K562 (cell line): Measurements from ENCODE around the gene WBP1. TPM values are rescaled to one million over a fixed set of nuclear protein-coding genes. Genes with fewer than 3 reads are reported as not detected.

ENCODE experiments used
- CC2D1A ChIP-seq: fragments of 450-650 bp; IDR thresholded peaks from 2 replicates; pipeline ENCODE4 v1.6.1; 2017; ENCODE audit warnings: mild to moderate bottlenecking
- DIDO1 ChIP-seq: fragments of 450-650 bp; IDR thresholded peaks from 2 replicates; pipeline ENCODE4 v1.6.1; 2016; ENCODE audit warnings: low read depth, missing biosample characterization, missing genetic modification characterization
- FOXA1 ChIP-seq: fragments of 450-650 bp; IDR thresholded peaks from 2 replicates; pipeline ENCODE4 v1.6.1; 2016; ENCODE audit warnings: mild to moderate bottlenecking, borderline replicate concordance
- LCOR ChIP-seq: sonication (generic); formaldehyde crosslinking; IDR thresholded peaks from 2 replicates; pipeline ENCODE4 v1.8.0; 2022; ENCODE audit warnings: mild to moderate bottlenecking, missing genetic modification reagents
- NFIX ChIP-seq: fragments of 250-450 bp; sonication (Bioruptor Pico); IDR thresholded peaks from 2 replicates; pipeline ENCODE4 v1.4.0; 2020; ENCODE audit warnings: low read depth, mild to moderate bottlenecking, moderate library complexity
- SAP30 ChIP-seq: fragments of 200-600 bp; sonication (generic); IDR thresholded peaks from 2 replicates; pipeline ENCODE4 v1.6.1; 2012; ENCODE audit warnings: borderline replicate concordance, low read depth, mild to moderate bottlenecking, moderate library complexity, low read length, control low read depth, inconsistent platforms; ENCODE audit not compliant: insufficient read depth, poor library complexity, severe bottlenecking
- SMAD4 ChIP-seq: fragments of 250-450 bp; sonication (Bioruptor Pico); conservative IDR thresholded peaks from 2 replicates; pipeline ENCODE4 v1.8.0; 2021; ENCODE audit warnings: inconsistent platforms, mild to moderate bottlenecking, moderate library complexity
- SPI1 ChIP-seq: IDR thresholded peaks from 2 replicates; pipeline ENCODE4 v1.6.1; 2011; ENCODE audit warnings: low read depth, low read length, control low read depth, borderline replicate concordance
- TARDBP ChIP-seq: fragments of 450-650 bp; IDR thresholded peaks from 2 replicates; pipeline ENCODE4 v1.6.1; 2016
- TRIM24 ChIP-seq, 2 experiments: fragments of 450-650 bp; IDR thresholded peaks; 2 replicates each; pipeline ENCODE4 v1.6.1; 2016
- ZNF134 ChIP-seq: fragments of 250-450 bp; sonication (Bioruptor Pico); conservative IDR thresholded peaks from 2 replicates; pipeline ENCODE4 v1.4.0; 2020
- ZNF24 ChIP-seq: fragments of 450-650 bp; IDR thresholded peaks from 2 replicates; pipeline ENCODE4 v1.6.1; 2016
- ZNF41 ChIP-seq: fragments of 250-450 bp; sonication (Bioruptor Pico); conservative IDR thresholded peaks from 2 replicates; pipeline ENCODE4 v1.4.0; 2020; ENCODE audit warnings: mild to moderate bottlenecking
- polyA plus RNA-seq, 8 experiments: library from polyadenylated mRNA; depleted of rRNA in 4 of 8; stranded (reverse) in 5 of 8; unstranded in 3 of 8; fragments of >200 nt; fragmentation: Nextera tagmentation in 2 of 8; fragmentation: Illumina TruSeq in 1 of 8; extraction: Ambion mirVana in 2 of 8; extraction: Trizol in 1 of 8; gene quantifications; 2 replicates each; pipeline versions ENCODE4 v1.2.1 to v1.2.3, GENCODE V29; 2011 to 2014; ENCODE audit warnings: inconsistent platforms in 1 of 8, missing spikeins in 1 of 8
- total RNA-seq, 7 experiments: library from RNA; depleted of rRNA in 6 of 7; stranded (reverse); fragments of >200 nt in 6 of 7; fragmentation: Illumina TruSeq in 2 of 7; extraction: Trizol in 2 of 7; gene quantifications; 2 replicates each; pipeline versions ENCODE4 v1.2.1 to v1.2.3, GENCODE V29; 2011 to 2021; ENCODE audit warnings: low replicate concordance in 1 of 7
- TF ChIP-seq, protein P1 (sequence below): fragments of 200-800 bp; sonication (Bioruptor generic); IDR thresholded peaks from 2 replicates; pipeline ENCODE4 v1.6.1; 2016; ENCODE audit warnings: missing genetic modification characterization, missing compliant biosample characterization
- TF ChIP-seq, protein P2 (sequence below): fragments of 450-650 bp; IDR thresholded peaks from one replicate; pipeline ENCODE4 v1.6.1; 2018; ENCODE audit warnings: mild to moderate bottlenecking, moderate library complexity; ENCODE audit not compliant: partially characterized antibody
- TF ChIP-seq, protein P3 (sequence below), 2 experiments: fragments of 450-650 bp; IDR thresholded peaks; 2 replicates each; pipeline ENCODE4 v1.6.1; 2018; ENCODE audit warnings: mild to moderate bottlenecking in 2 of 2, low read depth in 1 of 2; ENCODE audit not compliant: partially characterized antibody in 2 of 2

Gene WBP1
- total and polyA plus RNA-seq, 9 of the 15 experiments (the other 6 are each of a cell fraction or from before 2014, with no cell fraction given) = 1.9 to 27.7 (median 14.2) TPM

DNA sequence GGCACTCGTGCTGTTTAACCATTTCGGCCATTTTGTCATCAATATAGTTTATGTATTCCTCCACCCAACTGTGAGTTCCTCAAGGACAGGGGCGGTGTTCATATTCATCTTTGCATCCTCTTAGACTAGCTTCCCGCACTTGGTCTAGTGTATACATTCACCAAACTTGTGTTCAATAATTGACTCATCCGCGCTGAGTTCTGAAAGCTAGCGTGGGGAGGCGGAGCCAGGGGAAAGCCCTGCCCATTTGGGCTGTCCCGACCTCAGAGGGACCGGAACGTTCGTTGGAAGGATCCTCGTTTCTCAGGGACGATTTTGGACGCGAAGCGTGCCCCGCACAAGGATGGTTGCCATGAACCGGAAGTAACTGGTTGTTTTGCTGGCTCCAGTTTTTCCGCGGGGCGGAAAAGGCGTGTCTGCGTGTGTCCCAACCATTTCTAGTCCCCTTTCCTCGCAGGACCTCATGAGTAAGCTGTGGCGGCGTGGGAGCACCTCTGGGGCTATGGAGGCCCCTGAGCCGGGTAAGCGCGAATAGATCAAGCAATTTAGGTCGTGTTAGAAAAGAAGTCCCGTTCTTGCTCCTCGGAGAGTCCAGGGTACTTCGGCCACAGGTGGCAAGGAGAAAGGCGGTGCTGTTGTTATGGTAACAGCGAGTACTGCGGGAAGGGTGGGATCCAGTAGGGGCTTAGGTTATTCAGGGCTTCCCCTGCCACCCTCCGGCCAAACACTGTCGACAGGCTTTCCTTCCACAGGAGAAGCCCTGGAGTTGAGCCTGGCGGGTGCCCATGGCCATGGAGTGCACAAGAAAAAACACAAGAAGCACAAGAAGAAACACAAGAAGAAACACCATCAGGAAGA, 3.4 kb upstream of the WBP1 start, which contains the start of gene INO80B (continued):
- TF ChIP-seq, protein P1, sequence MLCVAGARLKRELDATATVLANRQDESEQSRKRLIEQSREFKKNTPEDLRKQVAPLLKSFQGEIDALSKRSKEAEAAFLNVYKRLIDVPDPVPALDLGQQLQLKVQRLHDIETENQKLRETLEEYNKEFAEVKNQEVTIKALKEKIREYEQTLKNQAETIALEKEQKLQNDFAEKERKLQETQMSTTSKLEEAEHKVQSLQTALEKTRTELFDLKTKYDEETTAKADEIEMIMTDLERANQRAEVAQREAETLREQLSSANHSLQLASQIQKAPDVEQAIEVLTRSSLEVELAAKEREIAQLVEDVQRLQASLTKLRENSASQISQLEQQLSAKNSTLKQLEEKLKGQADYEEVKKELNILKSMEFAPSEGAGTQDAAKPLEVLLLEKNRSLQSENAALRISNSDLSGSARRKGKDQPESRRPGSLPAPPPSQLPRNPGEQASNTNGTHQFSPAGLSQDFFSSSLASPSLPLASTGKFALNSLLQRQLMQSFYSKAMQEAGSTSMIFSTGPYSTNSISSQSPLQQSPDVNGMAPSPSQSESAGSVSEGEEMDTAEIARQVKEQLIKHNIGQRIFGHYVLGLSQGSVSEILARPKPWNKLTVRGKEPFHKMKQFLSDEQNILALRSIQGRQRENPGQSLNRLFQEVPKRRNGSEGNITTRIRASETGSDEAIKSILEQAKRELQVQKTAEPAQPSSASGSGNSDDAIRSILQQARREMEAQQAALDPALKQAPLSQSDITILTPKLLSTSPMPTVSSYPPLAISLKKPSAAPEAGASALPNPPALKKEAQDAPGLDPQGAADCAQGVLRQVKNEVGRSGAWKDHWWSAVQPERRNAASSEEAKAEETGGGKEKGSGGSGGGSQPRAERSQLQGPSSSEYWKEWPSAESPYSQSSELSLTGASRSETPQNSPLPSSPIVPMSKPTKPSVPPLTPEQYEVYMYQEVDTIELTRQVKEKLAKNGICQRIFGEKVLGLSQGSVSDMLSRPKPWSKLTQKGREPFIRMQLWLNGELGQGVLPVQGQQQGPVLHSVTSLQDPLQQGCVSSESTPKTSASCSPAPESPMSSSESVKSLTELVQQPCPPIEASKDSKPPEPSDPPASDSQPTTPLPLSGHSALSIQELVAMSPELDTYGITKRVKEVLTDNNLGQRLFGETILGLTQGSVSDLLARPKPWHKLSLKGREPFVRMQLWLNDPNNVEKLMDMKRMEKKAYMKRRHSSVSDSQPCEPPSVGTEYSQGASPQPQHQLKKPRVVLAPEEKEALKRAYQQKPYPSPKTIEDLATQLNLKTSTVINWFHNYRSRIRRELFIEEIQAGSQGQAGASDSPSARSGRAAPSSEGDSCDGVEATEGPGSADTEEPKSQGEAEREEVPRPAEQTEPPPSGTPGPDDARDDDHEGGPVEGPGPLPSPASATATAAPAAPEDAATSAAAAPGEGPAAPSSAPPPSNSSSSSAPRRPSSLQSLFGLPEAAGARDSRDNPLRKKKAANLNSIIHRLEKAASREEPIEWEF (CRISPR knock-in tag) = no peak
- peak in 1 of 2 experiments; percentile 99; a peak in 2 of 4 replicates for TF ChIP-seq TRIM24 (IDR thresholded peaks at IDR 0.05)
- TF ChIP-seq, protein P2, sequence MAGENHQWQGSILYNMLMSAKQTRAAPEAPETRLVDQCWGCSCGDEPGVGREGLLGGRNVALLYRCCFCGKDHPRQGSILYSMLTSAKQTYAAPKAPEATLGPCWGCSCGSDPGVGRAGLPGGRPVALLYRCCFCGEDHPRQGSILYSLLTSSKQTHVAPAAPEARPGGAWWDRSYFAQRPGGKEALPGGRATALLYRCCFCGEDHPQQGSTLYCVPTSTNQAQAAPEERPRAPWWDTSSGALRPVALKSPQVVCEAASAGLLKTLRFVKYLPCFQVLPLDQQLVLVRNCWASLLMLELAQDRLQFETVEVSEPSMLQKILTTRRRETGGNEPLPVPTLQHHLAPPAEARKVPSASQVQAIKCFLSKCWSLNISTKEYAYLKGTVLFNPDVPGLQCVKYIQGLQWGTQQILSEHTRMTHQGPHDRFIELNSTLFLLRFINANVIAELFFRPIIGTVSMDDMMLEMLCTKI = no peak
- no peak for TF ChIP-seq ZNF134
- TF ChIP-seq CC2D1A = no peak
- TF ChIP-seq TARDBP = peak; percentile 86
- TF ChIP-seq SPI1 = no peak
- TF ChIP-seq, protein P3, sequence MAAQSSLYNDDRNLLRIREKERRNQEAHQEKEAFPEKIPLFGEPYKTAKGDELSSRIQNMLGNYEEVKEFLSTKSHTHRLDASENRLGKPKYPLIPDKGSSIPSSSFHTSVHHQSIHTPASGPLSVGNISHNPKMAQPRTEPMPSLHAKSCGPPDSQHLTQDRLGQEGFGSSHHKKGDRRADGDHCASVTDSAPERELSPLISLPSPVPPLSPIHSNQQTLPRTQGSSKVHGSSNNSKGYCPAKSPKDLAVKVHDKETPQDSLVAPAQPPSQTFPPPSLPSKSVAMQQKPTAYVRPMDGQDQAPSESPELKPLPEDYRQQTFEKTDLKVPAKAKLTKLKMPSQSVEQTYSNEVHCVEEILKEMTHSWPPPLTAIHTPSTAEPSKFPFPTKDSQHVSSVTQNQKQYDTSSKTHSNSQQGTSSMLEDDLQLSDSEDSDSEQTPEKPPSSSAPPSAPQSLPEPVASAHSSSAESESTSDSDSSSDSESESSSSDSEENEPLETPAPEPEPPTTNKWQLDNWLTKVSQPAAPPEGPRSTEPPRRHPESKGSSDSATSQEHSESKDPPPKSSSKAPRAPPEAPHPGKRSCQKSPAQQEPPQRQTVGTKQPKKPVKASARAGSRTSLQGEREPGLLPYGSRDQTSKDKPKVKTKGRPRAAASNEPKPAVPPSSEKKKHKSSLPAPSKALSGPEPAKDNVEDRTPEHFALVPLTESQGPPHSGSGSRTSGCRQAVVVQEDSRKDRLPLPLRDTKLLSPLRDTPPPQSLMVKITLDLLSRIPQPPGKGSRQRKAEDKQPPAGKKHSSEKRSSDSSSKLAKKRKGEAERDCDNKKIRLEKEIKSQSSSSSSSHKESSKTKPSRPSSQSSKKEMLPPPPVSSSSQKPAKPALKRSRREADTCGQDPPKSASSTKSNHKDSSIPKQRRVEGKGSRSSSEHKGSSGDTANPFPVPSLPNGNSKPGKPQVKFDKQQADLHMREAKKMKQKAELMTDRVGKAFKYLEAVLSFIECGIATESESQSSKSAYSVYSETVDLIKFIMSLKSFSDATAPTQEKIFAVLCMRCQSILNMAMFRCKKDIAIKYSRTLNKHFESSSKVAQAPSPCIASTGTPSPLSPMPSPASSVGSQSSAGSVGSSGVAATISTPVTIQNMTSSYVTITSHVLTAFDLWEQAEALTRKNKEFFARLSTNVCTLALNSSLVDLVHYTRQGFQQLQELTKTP (IDR thresholded peaks at IDR 0.05; ENCODE audit: low read depth in 1 of 2, partially characterized antibody in 2 of 2) = no peak
- TF ChIP-seq ZNF24 = no peak
- peak; percentile 96 for TF ChIP-seq SAP30
- TF ChIP-seq NFIX = no peak
- peak; percentile 72 for TF ChIP-seq SMAD4 (CRISPR knock-in tag)
- no peak for TF ChIP-seq ZNF41 (CRISPR knock-in tag)
- TF ChIP-seq DIDO1 = peak; percentile 95
- no peak for TF ChIP-seq FOXA1
- peak; percentile 99 for TF ChIP-seq LCOR
